ENCODE measurements around the gene CAPS.

Gene CAPS

DNA sequence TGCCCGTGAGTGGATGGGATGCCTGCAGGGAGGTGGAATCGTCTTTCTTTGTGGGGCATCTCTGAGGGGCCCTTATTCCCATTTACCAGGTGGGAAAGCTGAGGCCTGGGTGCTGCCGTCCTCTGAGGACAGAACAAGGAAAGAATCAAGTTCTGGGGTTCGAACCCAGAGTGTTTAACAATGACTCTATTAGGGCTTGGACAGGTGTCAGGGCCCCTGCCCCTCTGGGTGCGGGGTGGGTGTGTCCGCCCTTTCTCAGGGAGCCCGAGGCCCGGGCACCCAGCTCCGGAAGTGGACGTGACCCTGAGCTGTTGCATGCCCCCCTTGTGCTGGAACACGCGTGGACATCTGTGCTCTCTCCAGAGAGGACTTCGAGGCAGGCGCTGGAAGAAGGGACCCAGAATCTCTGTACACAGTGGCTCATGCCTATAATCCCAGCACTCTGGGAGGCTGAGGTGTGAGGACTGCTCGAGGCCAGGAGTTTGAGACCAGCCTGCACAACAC, 21.2 kb upstream of the CAPS start:
- DNase-seq: no peak

DNA sequence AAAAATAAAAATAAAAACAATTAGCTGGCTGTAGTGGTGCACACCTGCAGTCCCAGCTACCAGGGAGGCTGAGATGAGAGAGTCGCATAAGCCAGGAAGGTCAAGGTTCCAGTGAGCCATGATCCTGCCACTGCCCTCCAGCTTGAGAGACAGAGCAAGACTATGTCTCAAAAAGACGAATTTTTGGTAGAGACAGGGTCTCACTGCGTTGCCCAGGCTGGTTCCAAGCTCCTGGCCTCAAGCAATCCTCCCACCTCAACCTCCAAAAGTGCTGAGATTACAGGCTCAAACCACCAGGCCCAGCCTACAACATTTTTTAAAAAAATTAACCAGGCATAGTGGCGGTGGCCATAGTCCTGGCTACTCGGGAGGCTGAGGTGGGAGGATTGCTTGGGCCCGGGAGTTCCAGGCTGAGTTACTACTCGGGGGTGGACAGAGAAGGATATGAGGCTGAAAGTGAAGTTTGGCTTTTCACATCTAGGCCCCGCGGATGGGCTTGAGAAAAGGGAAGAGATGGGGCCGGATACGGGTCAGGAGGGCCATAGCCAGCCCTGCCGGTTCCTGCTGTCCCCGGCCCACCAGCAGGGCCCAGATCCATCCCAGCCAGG, 20.7 kb upstream of the CAPS start:
- DNase-seq: no peak

DNA sequence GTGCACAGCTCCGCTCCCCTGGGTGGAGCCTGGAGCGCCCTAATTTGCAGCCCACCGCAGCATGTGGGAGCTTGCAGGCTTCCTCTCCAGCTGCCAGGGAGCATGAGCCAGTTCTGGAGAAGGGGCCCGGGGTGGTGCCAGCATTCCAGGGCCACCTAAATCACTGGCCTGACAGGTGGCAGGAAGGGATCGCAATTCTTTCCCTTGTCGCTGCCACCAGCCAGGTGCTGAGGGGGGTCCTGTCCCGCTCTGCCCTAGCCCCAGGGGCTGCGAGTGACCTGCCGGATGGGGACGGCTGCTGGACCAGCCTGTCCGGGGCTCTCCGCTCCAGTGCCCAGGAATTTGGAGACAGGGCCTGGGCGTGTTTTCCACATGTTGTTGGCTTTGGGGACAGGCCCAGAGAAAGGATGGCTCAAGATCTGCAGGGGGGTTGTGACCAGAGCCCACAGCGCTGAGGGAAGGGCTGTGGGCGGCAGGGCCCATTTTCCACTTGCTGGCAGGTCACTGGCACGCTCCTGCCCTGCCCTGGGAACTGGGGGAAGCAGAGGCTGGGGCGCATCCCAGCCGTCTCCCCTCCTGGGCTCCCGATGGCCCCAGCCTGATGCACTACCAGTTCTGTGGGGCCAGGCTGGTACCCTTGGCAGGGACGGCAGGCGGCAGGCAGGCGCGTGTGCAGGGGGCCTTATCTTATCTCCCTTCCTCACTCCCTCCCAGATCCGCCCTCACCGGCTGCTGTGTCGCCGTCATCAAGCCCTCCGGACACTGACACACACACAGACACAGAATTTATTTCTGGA, 19.9 kb upstream of the CAPS start:
- no peak for DNase-seq

DNA sequence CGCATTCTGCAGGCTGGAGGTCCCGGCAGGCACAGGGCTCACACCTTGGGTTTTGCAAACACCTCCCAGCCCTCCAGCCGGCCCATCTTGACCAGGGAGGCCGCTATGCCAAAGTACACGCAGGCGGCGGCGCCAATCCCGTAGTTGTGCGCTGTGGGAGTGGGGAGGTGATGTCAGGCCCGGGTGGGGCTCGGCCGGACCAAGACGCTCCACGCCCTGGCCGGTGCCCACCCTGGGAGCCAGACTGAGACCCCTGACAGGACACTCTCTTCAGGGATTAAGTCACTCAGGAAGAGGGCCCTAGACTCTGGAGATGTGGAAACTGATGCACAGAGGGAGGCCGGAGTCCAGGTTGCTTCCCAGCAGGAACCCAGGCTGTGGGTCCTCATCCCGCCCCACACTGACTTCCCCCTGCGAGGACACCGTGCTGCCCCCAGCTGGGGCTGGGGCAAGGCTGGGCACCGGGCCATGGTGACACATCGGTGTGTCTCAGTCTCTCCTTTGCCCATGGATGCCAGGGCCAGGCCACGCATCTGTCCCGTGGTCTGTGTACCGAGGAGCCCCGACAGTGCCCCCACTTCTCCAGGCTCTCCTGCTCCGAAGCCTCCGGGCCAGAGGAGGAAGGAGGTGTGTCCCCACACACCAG, 19.2 kb upstream of the CAPS start:
- DNase-seq: no peak

- DNase-seq: no peak
Measured at GRCh38 chr19:5895409-5895808, 18.6 kb upstream of the CAPS start.

- DNase-seq: no peak
Measured at GRCh38 chr19:5895890-5896289, 18.2 kb upstream of the CAPS start.

DNA sequence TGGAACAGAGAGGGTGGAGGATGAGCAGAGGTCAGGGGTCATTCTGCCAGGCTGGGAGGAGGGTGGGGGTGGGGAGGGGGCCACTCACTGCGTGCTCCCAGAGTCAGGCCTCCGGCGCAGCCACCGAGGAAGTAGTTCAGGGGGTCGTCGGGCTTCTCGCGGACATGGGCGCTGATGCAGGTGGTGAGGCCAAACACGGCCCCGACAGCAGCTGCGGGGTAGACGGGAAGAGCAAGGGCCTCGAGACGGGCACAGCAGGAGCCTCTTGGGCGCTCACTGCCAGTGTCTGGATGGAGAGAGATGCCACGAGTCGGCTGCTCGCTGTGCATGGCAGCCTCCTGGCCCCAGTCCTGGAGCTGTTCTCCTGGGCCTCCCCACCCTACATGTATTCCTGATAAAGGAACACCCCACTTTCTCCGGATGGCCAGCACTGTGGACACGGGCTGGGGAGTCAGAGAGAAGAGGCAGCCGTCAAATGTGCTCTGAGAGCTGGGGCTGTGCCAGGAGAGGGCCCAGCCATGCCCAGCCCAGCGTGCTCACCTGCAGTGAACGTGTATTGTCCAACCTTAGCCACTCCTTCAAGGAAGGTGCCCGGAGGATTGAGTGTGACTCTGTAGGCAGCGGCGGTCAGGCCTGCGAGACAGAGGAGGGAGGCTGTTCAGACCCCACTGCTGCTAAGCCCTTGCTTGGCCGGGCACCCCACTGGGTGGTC, 17.5 kb upstream of the CAPS start:
- no peak for DNase-seq

DNA sequence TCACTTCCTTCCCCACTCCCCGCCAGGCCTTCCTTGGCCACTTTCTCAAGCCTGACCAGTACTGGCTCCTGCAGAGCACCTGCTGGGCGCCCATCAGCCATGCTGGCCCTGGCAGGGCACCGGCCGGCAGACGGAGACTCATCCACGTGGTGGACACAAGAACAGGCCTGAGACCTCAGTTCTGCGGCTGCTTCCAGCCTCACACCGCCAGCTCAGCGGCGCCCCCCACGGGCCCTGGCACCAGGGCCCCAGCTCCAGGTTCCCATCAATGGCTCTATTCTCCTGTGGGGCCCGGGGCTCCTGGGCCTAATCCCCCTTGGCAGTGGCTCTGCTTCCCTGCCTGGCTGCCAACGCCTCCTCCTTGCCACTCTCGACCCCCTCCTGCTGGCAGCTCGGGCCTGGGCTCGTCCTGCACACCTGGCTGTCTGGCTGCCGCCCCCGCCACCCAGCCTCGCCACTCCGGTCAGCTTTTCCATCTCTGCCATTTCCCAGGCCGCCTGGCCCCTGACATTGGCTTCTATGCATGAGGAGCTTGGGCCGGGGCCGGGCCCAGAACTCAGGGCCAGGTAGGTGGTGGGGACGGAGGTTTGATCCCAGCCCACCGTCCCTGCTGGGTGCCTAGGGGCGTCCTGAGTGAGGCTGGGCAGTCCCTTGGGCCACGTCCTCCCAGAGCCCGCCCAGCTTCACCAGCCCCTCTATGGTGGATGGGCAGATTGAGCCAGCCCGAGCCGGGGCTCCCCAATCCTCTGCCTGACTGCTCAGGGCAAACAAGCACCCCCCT, 16.7 kb upstream of the CAPS start:
- no peak for DNase-seq

GRCh38 chr19:5899728-5900526, 14.1 kb upstream of the CAPS start:
- DNase-seq: no peak

GRCh38 chr19:5900976-5901375, 13.1 kb upstream of the CAPS start:
- DNase-seq: no peak

DNA sequence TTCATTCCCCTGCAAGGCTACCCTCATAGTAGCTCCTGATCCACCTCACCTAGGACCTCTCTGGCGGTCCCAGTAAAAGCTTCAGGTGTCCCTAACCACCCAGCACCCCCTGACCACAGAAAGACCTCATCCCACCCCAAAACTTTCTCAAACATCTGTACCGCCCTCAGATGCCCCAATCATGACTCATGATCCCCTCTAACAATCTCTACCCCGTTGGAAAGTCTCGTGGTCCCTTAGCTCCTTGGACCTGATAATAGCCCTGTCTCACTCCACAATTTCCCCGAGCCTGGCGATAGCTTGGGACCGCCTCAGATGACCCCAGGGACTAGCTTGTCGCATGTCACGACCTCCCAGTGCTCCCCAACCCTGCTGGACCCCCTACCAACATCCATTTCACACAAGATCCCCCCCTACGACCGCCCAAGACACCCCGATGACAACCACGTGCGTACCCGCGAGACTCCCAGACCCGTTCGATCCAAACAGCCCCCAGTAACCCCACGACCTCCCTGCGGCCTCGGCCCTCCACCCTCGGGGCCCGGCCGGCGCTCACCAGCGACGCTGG, 10.9 kb upstream of the CAPS start:
- peak; percentile 14 for DNase-seq

GRCh38 chr19:5903624-5904351, 10.3 kb upstream of the CAPS start, which contains the start of gene NDUFA11:
NDUFA11 (minus strand) TSS chr19:5903790; CDS start chr19:5903708, 82 bp downstream.
- DNase-seq: peak; percentile 98

- peak; percentile 100 for DNase-seq
Measured at GRCh38 chr19:5904352-5905113, 9.5 kb upstream of the CAPS start, which contains the start of gene VMAC. VMAC (plus strand) TSS chr19:5904872; CDS start chr19:5904891, 19 bp downstream.

DNA sequence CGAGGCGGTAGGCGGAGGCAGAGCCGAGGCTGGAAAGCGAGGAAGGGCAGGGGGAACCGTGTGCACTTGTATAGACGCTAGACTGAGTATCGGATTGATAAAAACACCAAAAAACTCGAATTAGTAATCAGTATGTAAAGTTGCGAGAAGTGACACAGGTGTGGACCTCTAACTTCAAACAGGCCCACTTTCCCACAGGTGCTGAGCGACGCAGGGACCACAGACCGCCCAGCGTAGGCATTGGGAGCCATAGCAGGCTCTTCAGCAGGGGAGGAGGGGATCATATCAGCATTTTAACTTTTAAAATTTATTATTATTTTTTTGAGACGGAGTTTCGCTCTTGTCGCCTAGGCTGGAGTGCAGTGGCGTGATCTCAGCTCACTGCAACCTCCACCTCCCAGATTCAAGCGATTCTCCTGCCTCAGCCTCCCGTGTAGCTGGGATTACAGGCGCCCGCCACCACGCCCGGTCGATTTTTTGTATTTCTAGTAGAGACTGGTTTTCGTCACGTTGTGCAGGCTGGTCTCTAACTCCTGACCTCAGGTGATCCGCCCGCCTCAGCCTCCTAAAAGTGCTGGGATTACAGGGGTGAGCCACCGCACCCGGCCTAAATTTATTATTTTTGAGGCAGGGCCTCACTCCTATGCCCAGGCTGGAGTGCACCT, 8.8 kb upstream of the CAPS start:
- no peak for DNase-seq

DNA sequence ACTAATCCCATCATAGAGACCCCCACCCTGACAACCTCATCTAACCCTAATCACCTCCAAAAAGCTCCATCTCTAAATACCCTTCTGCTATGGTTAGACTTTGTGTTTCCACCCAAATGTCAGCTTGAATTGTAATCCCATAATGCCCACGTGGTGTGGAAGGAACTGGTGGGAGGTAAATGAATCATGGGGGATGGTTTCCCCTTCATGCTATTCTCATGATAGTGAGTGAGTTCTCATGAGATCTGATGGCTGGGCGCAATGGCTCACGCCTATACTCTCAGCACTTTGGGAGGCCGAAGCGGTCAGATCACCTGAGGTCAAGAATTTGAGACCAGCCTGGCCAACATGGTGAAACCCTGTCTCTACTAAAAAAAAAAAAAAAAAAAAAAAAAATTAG, 6.8 kb upstream of the CAPS start:
- DNase-seq: no peak

- no peak for DNase-seq
Measured at GRCh38 chr19:5908773-5909442, 5.1 kb upstream of the CAPS start.

GRCh38 chr19:5910638-5910907, 3.5 kb upstream of the CAPS start:
- no peak for DNase-seq

DNA sequence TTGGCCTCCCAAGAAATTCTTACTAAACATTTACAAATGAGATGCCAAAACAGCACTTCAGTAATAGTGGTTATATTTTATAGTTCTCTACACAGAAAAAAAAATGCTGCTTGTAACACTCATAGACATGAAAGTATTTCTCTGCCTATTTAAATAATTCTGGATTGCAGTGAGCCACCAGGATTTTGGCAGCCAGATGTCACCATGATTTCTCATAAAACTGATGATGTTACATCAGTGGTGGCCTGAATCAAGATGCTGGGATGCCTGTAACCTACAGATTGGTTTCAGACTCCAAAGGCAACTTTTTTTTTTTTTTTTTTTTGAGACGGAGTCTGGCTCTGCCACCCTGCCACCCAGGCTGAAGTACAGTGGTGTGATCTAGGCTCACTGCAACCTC, 2.7 kb upstream of the CAPS start:
- DNase-seq: no peak

DNA sequence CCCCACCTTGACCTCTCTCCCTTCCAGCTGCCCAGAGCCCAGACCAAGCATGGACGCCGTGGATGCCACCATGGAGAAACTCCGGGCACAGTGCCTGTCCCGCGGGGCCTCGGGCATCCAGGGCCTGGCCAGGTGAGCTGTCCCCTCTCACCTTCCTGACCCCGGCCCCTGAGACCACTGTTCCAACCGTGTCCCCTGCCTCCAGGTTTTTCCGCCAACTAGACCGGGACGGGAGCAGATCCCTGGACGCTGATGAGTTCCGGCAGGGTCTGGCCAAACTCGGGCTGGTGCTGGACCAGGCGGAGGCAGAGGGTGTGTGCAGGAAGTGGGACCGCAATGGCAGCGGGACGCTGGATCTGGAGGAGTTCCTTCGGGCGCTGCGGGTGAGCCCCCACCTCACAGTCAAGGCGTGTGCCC, 312 bp downstream of the CAPS start:
- no peak for DNase-seq

Measured in stimulated activated naive CD4-positive, alpha-beta T cell treated with Interleukin-2 at 50 U/mL for 16 hours (primary cell).